ENCODE measurements around the gene GRIA4. TPM values are rescaled to one million over a fixed set of nuclear protein-coding genes. Genes with fewer than 3 reads are reported as not detected.

GRIA4 gene
- total RNA-seq, 1 donor from 2014 or later, result not detected

- no peaks in the 10 kb centered on the region for H3K36me3 ChIP-seq
- intact Hi-C loops (cut with micrococcal nuclease), result no loop called here
- H3K4me1 ChIP-seq, result no peaks in the 10 kb centered on the region
- DNase-seq, result no peak
- H3K27me3 ChIP-seq (ENCODE audit: low read depth), result no peaks in the 10 kb centered on the region
- H3K27ac ChIP-seq (replicated peaks), result no peak overlapping the region
- H3K4me3 ChIP-seq, result no peak overlapping the region
- no peak for TF ChIP-seq CTCF (IDR thresholded peaks at IDR 0.05; ENCODE audit: borderline replicate concordance)
- H3K9me3 ChIP-seq (replicated peaks), result no peaks in the 10 kb centered on the region
Measured at GRCh38 chr11:105582497-105582896, 27.4 kb upstream of the GRIA4 start.

GRCh38 chr11:105588001-105588400, 21.9 kb upstream of the GRIA4 start:
- TF ChIP-seq CTCF (IDR thresholded peaks at IDR 0.05; ENCODE audit: borderline replicate concordance), result no peak
- Histone ChIP-seq H3K27me3 (ENCODE audit: low read depth) (no peaks in the 10 kb centered on the region), H3K36me3 (no peaks in the 10 kb centered on the region), H3K4me1 (no peaks in the 10 kb centered on the region), H3K4me3 (no peak overlapping the region), H3K27ac (replicated peaks) (no peak overlapping the region), H3K9me3 (replicated peaks) (no peaks in the 10 kb centered on the region)
- DNase-seq, result no peak
- intact Hi-C loops (cut with micrococcal nuclease), result no loop called here

GRCh38 chr11:105589346-105589745, 20.5 kb upstream of the GRIA4 start:
- Histone ChIP-seq H3K4me1 (no peaks in the 10 kb centered on the region), H3K4me3 (no peak overlapping the region), H3K27ac (replicated peaks) (no peak overlapping the region), H3K9me3 (replicated peaks) (peaks cover 3% of the 10 kb centered on the region), H3K36me3 (no peaks in the 10 kb centered on the region), H3K27me3 (ENCODE audit: low read depth) (no peaks in the 10 kb centered on the region)
- TF ChIP-seq CTCF (IDR thresholded peaks at IDR 0.05; ENCODE audit: borderline replicate concordance), result no peak
- intact Hi-C loops (cut with micrococcal nuclease), result no loop called here
- DNase-seq, result no peak

- TF ChIP-seq CTCF (IDR thresholded peaks at IDR 0.05; ENCODE audit: borderline replicate concordance), result no peak
- intact Hi-C loops (cut with micrococcal nuclease), result no loop called here
- H3K27me3 ChIP-seq (ENCODE audit: low read depth), result no peaks in the 10 kb centered on the region
- H3K9me3 ChIP-seq (replicated peaks), result peaks cover 5% of the 10 kb centered on the region
- no peak for DNase-seq
- H3K27ac ChIP-seq (replicated peaks), result no peak overlapping the region
- H3K36me3 ChIP-seq, result no peaks in the 10 kb centered on the region
- no peak overlapping the region for H3K4me3 ChIP-seq
- H3K4me1 ChIP-seq, result no peaks in the 10 kb centered on the region
Measured at GRCh38 chr11:105592035-105592434, 17.8 kb upstream of the GRIA4 start.

GRCh38 chr11:105598371-105598770, 11.5 kb upstream of the GRIA4 start:
- no peak for TF ChIP-seq CTCF (IDR thresholded peaks at IDR 0.05; ENCODE audit: borderline replicate concordance)
- Histone ChIP-seq H3K4me3 (no peak overlapping the region), H3K27me3 (ENCODE audit: low read depth) (no peaks in the 10 kb centered on the region), H3K27ac (replicated peaks) (no peak overlapping the region), H3K36me3 (no peaks in the 10 kb centered on the region), H3K9me3 (replicated peaks) (peaks cover 5% of the 10 kb centered on the region), H3K4me1 (no peaks in the 10 kb centered on the region)
- DNase-seq, result no peak
- intact Hi-C loops (cut with micrococcal nuclease), result no loop called here

GRCh38 chr11:105603156-105603555, 6.7 kb upstream of the GRIA4 start:
- Histone ChIP-seq H3K9me3 (replicated peaks) (peaks cover 7% of the 10 kb centered on the region), H3K4me1 (no peaks in the 10 kb centered on the region), H3K27ac (replicated peaks) (no peak overlapping the region), H3K36me3 (no peaks in the 10 kb centered on the region), H3K27me3 (ENCODE audit: low read depth) (peaks cover 40% of the 10 kb centered on the region), H3K4me3 (no peak overlapping the region)
- intact Hi-C loops (cut with micrococcal nuclease), result no loop called here
- TF ChIP-seq CTCF (IDR thresholded peaks at IDR 0.05; ENCODE audit: borderline replicate concordance), result no peak
- DNase-seq, result no peak

All from left ventricle myocardium inferior (tissue), 1 donor.